ENCODE results near the gene EFNB1. TPM values are rescaled to one million over a fixed set of nuclear protein-coding genes. Genes with fewer than 3 reads are reported as not detected.
A peak's percentile ranks its signal among the peaks of the same experiment; 100 is the strongest.

EFNB1 gene
- polyA plus RNA-seq, 10 donors = 32.0 to 56.5 (median 42.0) TPM

DNA sequence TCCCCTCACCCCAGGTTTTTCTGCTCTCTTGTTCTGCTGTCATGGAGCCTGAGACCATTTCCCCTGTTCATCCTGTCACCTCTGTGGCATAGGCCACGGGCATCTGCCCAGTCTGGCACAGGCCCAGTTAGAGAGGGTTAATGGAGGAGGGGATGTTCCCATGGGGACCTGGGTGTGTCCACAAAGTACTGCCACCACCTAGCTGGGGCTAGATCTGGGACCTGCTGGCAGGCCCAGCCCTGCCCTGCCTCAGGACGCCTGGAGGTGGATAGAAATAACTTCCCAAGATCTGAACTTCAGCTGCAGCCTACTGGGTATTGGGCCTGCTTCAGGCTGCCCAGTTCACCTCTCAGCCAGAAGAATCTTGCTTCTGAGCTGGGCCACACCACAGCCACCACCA is 13.5 kb downstream of the EFNB1 start:
- no peak for DNase-seq

DNA sequence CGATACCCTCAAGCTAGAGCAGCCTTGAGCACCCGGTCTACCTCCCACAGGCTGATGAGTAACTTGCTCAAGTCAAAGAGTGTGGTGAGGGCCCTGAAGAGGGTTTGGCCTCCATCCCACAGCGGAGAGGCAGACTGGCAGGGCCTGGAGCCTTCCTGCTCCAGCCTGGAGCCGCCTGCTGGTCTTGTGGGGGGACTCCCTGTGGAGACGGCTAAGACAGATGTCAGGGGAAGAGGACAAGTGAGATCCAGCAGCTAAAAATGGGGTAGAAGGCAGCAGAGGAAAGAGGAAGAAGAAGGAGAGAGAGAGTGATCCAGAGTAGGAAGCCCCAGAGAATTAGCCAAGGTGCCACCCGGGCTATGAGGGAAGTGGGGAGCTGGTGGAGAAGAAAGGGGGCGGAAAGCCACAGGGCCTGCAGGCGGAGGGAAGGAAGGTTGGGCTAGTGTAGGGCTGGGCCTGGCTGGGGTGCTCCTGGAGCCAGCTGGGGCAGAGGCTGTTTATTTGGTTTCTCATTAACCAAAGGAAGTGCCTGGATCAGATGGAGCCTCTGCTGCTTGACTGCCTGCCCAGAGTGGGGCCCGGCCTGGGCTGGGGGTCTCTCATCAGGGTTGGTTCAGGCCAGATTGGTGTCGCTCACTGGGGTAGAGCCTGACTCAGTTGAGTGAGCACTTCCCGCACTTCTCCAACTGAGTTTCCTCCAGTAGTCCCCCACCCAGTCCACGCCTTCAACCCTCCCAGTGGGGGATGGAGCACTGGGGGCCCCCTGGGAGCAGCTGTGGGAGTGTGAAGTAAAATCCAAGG is 14.2 kb downstream of the EFNB1 start:
- DNase-seq = no peak

DNA sequence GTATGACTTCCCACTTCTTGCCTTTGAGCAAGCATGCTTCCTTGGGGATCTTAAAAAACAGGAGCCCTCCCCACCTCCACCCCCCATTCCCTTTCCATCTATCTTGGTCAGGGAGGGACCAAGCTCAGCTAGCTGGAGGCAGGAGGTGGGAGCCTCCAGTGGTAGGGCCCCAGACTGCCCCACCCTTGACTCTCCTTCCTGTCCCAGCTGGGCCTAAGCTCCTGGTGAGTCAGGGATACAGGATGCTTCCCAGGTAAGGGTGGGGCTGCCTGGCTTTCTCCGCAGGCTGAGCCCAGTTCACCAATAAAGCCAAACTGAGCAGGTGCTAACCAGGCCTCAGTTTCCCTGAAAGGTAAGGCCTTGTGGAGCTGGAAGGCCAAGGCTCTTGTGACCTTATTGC is 15.2 kb downstream of the EFNB1 start:
- DNase-seq = no peak

DNA sequence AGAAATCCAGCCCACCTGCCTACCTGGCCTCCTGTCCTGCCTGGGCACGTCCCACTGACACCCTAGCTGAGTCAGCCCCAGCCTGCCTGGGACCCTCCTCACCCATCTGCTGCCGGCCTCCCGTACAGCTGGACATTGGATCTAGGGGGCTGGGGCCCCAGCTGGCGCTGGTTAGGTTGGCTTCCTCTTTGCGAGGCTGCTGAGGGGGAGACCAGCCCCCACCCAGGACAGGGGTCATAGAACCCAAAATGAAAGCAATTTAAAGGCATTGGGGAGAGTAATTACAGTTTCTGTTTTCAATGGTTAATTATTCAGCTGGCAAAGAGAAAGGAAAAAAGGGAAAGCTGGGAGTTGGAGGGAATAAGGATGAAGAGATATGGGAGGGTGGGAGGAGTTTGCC is 15.8 kb downstream of the EFNB1 start:
- no peak for DNase-seq

DNA sequence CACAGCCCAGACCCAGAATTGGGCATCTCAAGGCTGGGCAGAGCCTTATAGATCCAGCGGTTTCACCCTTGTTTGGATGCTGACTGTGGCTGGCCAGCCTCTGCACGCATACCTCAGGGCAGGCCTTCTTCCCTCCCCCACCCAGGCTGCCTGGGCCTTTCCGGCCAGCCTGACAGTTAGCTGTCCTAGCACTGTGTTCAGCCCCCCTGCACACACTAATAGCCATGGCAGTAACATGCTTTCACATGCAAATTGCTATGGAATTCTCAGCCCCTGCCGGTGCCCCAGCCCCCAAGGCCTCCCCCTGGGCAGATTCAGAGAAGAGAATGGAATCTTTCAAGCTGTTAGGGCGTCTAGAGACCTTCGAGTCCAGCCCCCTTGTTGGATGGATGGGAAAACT is 17.7 kb downstream of the EFNB1 start:
- no peak for DNase-seq

- DNase-seq = no peak
Measured at GRCh38 chrX:68847172-68847571, 18.4 kb downstream of the EFNB1 start.

DNA sequence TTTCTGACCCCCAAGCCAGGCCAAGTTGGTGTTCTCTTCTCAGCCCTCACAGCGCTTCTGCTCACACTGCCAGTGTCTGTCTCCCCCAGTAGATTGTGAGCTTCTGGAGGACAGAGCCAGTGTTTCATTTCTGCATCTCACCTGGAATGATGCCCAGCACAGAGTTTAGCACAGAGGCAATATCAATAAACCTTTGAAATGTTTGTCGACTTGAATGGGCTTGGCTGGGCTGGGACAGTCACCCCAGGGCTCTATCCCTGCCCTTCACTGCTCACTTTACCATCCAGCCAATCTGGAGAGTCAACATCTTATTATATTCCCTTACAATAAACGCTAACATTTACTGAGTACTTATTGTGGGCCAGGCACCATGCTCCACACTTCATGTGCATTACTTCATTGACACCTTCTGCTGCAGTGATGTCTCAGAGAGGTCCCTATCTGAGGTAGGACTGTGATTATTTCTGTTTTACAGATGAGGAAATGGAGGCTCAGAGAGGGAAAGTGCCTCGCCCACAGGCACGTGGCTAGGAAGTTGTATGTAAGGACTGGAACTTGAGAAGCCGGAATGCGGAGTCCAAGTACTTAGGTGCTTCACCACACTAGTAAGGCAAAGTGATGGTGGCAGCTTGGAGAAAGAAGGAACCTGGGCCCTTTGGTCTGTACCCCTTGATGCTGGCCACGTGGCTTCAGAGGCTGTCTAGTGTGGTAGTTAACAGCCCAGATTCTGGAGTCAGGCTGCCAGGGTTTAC is 19.5 kb downstream of the EFNB1 start:
- DNase-seq = no peak

DNA sequence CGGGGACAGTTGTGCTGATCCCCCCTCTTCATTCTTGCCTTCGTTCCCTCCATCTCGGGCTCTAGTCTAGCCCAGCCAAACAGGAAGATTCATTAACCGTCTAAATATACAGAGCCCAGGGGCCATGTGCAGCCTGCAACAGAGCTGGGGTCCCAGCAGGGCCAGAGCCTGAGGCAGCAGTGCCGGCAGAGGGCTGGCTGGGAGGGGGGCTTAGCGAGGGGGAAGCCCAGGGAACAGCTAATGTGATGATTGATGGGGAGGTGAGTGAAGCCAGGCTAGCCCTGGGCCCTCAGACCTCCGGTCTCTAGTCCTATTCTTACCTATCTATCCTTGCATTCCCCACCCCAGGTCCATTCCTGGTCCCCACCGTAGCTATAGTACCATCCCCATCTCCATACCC is 22.3 kb downstream of the EFNB1 start:
- no peak for DNase-seq

DNA sequence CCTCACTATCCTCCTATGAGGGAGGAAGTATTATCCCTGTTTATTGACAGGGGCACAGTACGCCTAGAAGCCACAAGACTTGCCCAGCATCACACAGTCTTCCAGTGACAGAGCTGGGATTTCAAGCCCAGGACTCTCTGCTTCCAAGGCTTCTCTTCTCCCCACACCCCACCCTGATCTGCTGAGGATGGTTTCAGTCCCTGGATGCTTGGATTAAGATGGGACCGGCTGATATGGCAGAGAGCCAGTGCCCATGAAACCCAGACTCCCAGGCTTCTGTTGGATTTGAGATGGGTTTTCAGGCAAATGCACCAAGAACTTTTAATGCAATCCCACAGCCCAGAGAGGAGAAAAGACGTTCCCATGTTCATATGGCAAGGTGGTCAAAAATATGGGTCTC is 23.2 kb downstream of the EFNB1 start:
- no peak for DNase-seq

GRCh38 chrX:68853665-68854251 is 24.9 kb downstream of the EFNB1 start:
- no peak for DNase-seq

- no peak for DNase-seq
Measured at GRCh38 chrX:68865300-68865699, 36.5 kb downstream of the EFNB1 start.

- DNase-seq = no peak
Measured at GRCh38 chrX:68865926-68866325, 37.1 kb downstream of the EFNB1 start.

- DNase-seq = peak; percentile 15 to 66 (median 40)
Measured at GRCh38 chrX:68867458-68868112, 38.8 kb downstream of the EFNB1 start.

- DNase-seq = no peak
Measured at GRCh38 chrX:68868316-68868715, 39.5 kb downstream of the EFNB1 start.

- no peak for DNase-seq
Measured at GRCh38 chrX:68868902-68869800, 40.3 kb downstream of the EFNB1 start.

DNA sequence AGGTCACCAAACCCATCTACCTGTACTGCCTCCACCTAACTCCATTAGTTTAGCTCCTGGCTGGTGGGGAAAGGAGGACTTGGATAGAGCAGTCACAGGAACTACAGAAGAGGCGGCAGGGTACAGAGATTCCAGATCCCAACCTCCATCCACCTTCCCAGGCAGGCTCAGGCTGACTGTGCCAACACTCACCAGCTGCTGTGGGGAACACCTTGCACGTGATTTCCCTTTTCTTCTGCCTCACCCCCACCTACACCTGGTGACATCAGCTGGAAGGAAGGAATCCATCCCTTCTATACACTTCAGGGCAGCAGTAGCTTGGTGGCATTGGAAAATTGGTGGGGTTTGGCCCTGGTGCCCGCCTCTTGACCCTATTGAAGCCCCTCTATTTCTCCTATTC is 41.5 kb downstream of the EFNB1 start:
- DNase-seq = no peak

DNA sequence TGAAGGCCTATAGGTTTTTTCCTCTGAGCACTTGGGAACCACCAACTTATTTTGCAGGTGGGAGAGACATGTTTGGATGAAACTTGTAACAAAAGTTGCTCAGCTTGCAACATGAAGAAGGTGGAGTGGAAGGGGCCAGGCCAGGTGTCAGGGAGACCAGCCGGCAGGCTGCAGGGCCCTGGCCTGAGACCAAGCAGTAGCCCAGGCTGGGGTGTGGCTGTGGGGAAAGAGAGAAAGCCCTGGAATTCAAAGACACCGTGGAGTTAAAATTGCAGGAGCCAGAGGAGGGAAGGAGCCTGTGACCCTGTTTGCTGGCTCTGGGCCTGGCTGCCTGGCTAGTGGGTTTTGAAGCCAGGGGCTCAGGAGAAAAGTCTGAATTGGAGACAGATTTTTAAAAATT is 43.4 kb downstream of the EFNB1 start:
- DNase-seq = no peak

- DNase-seq = no peak
Measured at GRCh38 chrX:68874076-68874475, 45.3 kb downstream of the EFNB1 start.

GRCh38 chrX:68876731-68877130 is 47.9 kb downstream of the EFNB1 start:
- no peak for DNase-seq

DNA sequence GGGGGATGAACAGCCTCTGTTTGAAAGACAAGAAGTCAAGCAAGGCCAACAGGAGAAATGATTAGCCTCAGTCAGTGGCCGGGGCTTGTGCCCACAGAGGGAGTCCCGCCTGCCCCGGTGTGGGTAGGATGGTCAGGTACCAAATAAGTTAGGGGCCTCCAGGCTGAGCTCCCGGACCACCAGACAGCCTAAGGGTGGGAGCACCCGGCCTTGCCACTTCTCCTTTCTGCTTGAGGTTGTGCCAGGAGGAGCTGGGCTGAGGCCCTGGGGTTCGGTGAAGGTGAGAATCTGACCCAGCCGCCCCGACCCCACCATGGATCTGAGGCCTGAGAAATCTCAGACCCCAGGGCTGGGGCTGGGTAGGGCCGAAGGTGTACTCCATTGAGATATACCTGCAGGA is 48.8 kb downstream of the EFNB1 start:
- no peak for DNase-seq

DNA sequence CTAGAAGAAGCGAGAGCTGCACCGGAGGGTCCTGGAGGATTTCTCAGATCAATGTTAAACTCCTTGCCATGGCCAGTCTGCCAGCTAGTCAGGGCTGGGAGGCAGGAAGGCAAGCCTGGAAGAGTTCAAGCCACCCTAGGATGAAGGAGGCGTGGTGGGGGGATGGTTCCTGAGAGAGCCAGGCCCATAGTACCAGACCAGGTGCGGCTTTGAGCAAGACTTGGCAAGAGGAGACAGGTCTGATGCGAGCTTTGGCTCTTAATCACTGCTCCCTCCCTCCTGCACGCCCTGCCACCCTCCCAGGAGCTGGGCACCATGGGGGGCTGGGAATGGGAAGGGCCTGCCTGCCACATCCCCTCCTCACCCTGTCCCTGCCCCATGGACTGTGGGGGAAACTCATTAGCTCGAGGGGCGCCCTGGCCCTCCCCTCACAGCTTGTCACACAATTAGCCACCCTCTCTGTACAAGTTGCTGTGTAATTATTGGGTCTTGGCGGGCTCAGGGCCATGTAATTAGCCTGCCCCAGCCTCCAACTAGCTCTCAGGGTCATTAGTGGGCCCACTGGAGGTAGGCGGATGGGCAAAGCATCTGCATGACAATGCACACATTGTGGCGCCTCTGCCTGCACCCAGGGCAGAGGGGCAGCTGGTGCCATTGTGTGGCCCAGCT is 50.3 kb downstream of the EFNB1 start:
- DNase-seq = no peak

All from muscle of back (tissue), 11 donors.